AG04449 (cell line): ENCODE measurements around the gene MRC2.

ENCODE experiments used
- CTCF ChIA-PET: fragments of 350-600 bp; formaldehyde crosslinking; extraction: SDS; loops from one replicate; lab custom pipeline; 2021; ENCODE audit warnings: antibody characterized with exemption; lab: Yijun Ruan, JAX
- POLR2A ChIA-PET: fragments of 400-600, 350-600 bp; formaldehyde crosslinking; extraction: SDS; loops from one replicate; lab custom pipeline; 2020; ENCODE audit warnings: antibody characterized with exemption, inconsistent platforms; lab: Yijun Ruan, JAX
- DNase-seq: peaks from one replicate; pipeline ENCODE4 v3.0.0-alpha.2; 2010; ENCODE audit warnings: low read depth, low spot score
- H3K4me3 ChIP-seq: 2 replicates; pipeline ENCODE4 v1.5.1; 2011; ENCODE audit warnings: low read depth, mild to moderate bottlenecking, control low read depth, low read length
- CTCF ChIP-seq: IDR thresholded peaks from one replicate; pipeline ENCODE4 v1.5.1; 2011; ENCODE audit warnings: mild to moderate bottlenecking, moderate library complexity, low read length, control low read depth, inconsistent platforms; ENCODE audit not compliant: insufficient read depth; ENCODE audit errors: missing control alignments

MRC2 gene

GRCh38 chr17:62661337-62661736 lies 33.9 kb downstream of the MRC2 start:
- no peak for TF ChIP-seq CTCF
- no peak for DNase-seq
- POLR2A ChIA-PET, result no interaction called here
- CTCF ChIA-PET, result interaction anchor here (1.0 to 1.5 kb wide), 2 partner anchors 9 to 10 kb away, joined by 3 to 5 read pairs; no protein-coding TSS in a partner anchor
- no peak overlapping the region for H3K4me3 ChIP-seq

DNA sequence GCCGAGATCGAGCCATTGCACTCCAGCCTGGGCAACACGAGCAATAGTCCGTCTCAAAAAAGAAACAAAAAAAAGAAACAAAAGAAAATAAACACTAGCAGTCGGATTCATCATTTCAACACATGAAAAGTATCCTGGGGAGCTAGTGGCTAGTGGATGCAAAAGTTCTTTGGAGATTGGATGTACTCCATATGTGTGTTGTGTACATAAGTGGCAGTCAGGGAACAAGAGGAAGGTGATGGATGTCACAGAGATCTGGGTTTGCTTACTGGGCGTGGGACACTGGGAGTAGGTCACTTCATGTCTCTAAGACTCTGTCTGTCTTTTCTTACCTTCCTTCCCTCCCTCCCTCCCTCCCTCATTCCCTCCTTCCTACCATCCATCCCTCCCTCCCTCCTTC lies 35.4 kb downstream of the MRC2 start:
- H3K4me3 ChIP-seq, result no peak overlapping the region
- POLR2A ChIA-PET, result no interaction called here
- CTCF ChIA-PET, result no interaction called here
- no peak for DNase-seq
- no peak for TF ChIP-seq CTCF

- no peak for DNase-seq
- no peak for TF ChIP-seq CTCF
- CTCF ChIA-PET, result no interaction called here
- POLR2A ChIA-PET, result no interaction called here
- no peak overlapping the region for H3K4me3 ChIP-seq
Measured at GRCh38 chr17:62663304-62663703, 35.8 kb downstream of the MRC2 start.

DNA sequence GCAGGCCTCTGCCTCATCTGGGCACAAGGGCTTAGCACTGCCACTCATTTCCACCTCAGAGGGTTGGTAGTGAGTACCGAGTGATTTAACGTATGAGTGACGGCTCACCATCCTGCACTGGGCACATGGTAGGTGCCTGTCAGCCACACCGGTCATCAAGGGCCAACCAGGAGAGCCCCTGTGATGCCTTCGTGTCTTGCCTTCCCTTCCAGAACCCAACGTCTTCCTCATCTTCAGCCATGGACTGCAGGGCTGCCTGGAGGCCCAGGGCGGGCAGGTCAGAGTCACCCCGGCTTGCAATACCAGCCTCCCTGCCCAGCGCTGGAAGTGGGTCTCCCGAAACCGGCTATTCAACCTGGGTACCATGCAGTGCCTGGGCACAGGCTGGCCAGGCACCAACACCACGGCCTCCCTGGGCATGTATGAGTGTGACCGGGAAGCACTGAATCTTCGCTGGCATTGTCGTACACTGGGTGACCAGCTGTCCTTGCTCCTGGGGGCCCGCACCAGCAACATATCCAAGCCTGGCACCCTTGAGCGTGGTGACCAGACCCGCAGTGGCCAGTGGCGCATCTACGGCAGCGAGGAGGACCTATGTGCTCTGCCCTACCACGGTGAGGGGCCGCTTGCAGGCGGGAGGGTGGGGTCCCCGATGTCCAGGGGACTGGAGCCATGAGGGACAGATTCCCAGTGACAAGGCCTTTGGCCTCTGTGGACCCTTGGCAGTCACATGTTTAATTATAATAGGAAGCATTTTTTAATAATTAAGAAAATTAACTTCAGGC lies 37.1 kb downstream of the MRC2 start:
- TF ChIP-seq CTCF, result no peak
- H3K4me3 ChIP-seq, result no peak overlapping the region
- DNase-seq, result no peak
- ChIA-PET CTCF (no interaction called here), POLR2A (no interaction called here)

- POLR2A ChIA-PET, result no interaction called here
- TF ChIP-seq CTCF, result no peak
- CTCF ChIA-PET, result no interaction called here
- DNase-seq, result no peak
- no peak overlapping the region for H3K4me3 ChIP-seq
Measured at GRCh38 chr17:62665599-62665998, 38.1 kb downstream of the MRC2 start.

GRCh38 chr17:62666061-62666800 lies 38.8 kb downstream of the MRC2 start:
- H3K4me3 ChIP-seq, result no peak overlapping the region
- CTCF ChIA-PET, result no interaction called here
- DNase-seq, result no peak
- POLR2A ChIA-PET, result no interaction called here
- no peak for TF ChIP-seq CTCF
